Erythroblast (primary cell): Measurements from ENCODE around the gene STIM2.

Experiments
- DNase-seq, 2 experiments: peaks; one replicate each; lab custom pipeline; 2025; lab: John Stamatoyannopoulos, UW
- GATA1 ChIP-seq: IDR thresholded peaks from 2 replicates; pipeline ENCODE4 v1.6.1; 2011; ENCODE audit warnings: low read depth, mild to moderate bottlenecking, control low read depth, low read length, moderate library complexity
- POLR2A ChIP-seq: IDR thresholded peaks from 2 replicates; pipeline ENCODE4 v1.6.1; 2011; ENCODE audit warnings: mild to moderate bottlenecking, low read length

The STIM2 gene

GRCh38 chr4:27066591-27066990, 205.9 kb downstream of the STIM2 start:
- no peak for DNase-seq
- TF ChIP-seq GATA1 (no peak), POLR2A (no peak)

- no peak for DNase-seq
- no peak for TF ChIP-seq GATA1
- TF ChIP-seq POLR2A, result no peak
Measured at GRCh38 chr4:27068151-27068867, 207.7 kb downstream of the STIM2 start.
